ENCODE data around the gene DNAJC13.

DNA sequence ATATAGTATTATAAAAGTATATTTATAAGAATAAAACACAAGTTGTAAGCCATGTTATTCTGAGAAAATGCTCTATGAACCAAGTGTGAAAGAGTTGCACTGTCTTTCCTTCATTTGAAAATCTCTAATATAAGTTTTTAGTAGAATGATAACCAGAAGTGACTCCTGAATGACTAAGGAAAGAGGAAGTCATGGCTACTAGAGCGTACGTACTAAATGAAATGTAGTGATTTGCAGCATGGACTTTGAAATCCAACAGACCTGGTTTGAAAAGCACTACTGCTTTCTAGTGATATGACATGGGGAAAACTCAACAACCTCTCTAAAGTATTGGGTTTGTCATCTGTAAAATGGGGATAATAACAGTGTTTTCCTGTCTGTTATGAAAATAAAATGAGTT is 10.3 kb upstream of the DNAJC13 start:
- TF ChIP-seq, protein P1, sequence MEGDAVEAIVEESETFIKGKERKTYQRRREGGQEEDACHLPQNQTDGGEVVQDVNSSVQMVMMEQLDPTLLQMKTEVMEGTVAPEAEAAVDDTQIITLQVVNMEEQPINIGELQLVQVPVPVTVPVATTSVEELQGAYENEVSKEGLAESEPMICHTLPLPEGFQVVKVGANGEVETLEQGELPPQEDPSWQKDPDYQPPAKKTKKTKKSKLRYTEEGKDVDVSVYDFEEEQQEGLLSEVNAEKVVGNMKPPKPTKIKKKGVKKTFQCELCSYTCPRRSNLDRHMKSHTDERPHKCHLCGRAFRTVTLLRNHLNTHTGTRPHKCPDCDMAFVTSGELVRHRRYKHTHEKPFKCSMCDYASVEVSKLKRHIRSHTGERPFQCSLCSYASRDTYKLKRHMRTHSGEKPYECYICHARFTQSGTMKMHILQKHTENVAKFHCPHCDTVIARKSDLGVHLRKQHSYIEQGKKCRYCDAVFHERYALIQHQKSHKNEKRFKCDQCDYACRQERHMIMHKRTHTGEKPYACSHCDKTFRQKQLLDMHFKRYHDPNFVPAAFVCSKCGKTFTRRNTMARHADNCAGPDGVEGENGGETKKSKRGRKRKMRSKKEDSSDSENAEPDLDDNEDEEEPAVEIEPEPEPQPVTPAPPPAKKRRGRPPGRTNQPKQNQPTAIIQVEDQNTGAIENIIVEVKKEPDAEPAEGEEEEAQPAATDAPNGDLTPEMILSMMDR (conservative IDR thresholded peaks at IDR 0.05; ENCODE audit: low read depth, low read length): no peak
- TF ChIP-seq EZH2 (IDR thresholded peaks at IDR 0.05; ENCODE audit: low read length, unreplicated experiment) (no peak), EZH2phosphoT487 (IDR thresholded peaks at IDR 0.05; ENCODE audit: borderline replicate concordance, low read length) (no peak)
